Neuron (in vitro differentiated cells): ENCODE data around the gene ERFL.
A peak's percentile ranks its signal among the peaks of the same experiment; 100 is the strongest.

ENCODE experiments used
- H2AFZ ChIP-seq: one replicate; pipeline ENCODE4 v1.6.1; 2013; ENCODE audit warnings: low read depth, mild to moderate bottlenecking, inconsistent platforms, low read length, moderate library complexity
- H3K27me3 ChIP-seq: one replicate; pipeline ENCODE4 v1.6.1; 2013; ENCODE audit warnings: low read length; ENCODE audit not compliant: insufficient read depth
- H3K36me3 ChIP-seq: one replicate; pipeline ENCODE4 v1.6.1; 2013; ENCODE audit warnings: low read length; ENCODE audit not compliant: insufficient read depth
- H3K4me1 ChIP-seq: one replicate; pipeline ENCODE4 v1.6.1; 2013; ENCODE audit warnings: low read length; ENCODE audit not compliant: insufficient read depth
- H3K4me3 ChIP-seq: 2 replicates; pipeline ENCODE4 v1.5.1; 2013; ENCODE audit warnings: mild to moderate bottlenecking, low read length, moderate library complexity
- H3K9me3 ChIP-seq: one replicate; pipeline ENCODE4 v1.6.1; 2013; ENCODE audit warnings: low read length

Gene ERFL

DNA sequence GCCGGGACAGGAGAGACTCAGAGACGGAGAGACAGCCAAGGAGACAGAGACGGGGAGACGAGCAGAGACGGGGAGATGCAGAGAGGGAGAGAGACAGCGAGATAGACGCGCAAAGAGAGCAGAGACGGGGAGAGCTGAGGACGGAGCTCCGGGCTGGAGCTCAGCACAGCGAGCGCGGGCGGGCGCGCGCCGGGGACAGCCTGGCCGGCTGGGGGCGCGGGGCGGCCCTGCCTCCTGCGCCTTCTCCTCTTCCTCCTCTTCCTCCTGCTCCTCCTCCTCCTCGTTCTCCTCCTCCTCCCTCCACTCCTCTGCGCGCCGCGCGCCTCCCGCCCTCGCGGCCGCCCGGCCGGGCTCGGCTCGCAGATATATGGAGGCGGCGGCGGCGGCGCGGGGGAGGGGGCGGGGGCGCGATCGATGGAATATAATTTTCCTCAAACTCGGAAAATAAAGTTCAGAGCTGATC, at the start of gene ERFL:
Gene ERFL, minus strand, starts transcription at position 229 of the 463 bp plus-strand sequence. CDS start 15,530 bp downstream, outside the sequence.
- Histone ChIP-seq H3K36me3 (no peaks in the 10 kb centered on the region), H3K4me1 (peaks cover 10% of the 10 kb centered on the region), H2AFZ (no peak within 1 kb of the TSS), H3K27me3 (peaks cover 68% of the 10 kb centered on the region), H3K4me3 (peak within 1 kb of the TSS; percentile 39), H3K9me3 (no peaks in the 10 kb centered on the region)

DNA sequence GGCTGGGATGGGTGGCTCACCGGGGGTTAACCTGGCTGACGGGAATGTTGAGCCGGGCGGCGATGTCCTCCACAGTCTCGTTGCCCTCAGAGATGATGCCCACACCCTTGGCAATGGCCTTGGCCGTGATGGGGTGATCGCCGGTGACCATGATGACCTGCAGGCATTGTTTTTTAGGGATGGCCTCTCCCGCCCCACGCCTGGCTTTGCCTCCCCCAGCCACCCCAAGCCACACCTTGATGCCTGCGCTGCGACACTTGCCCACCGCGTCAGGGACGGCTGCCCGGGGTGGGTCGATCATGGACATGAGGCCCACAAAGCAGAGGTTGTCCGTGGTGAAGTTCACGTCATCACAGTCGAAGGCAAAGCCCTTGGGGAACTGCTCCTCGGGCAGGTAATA, 49.7 kb upstream of the ERFL start:
- no peaks in the 10 kb centered on the region for H3K27me3 ChIP-seq
- H2AFZ ChIP-seq = no peak overlapping the region
- H3K4me3 ChIP-seq = no peak overlapping the region
- peaks cover 59% of the 10 kb centered on the region for H3K36me3 ChIP-seq
- no peaks in the 10 kb centered on the region for H3K9me3 ChIP-seq
- no peaks in the 10 kb centered on the region for H3K4me1 ChIP-seq

DNA sequence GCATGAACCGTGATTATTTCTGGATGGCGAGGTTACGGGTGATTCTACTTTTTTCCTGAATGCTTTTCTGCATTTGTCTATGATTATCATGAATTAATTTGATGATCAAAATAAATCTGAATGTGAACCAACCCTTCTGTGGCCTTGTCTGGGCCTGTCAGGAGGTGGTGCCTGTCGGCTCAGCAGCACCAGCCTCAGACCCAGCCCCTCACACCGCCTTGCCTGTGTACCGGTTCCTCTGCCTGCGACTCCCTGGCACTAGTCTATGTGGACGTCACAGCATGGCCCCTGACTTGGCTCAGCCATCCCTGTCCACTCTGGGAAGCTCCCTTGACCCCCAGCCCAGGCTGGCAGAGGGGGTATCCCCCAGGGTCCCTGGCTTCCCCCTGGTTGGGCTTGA, 46.4 kb upstream of the ERFL start:
- no peaks in the 10 kb centered on the region for H3K4me1 ChIP-seq
- peaks cover 52% of the 10 kb centered on the region for H3K36me3 ChIP-seq
- no peak overlapping the region for H2AFZ ChIP-seq

DNA sequence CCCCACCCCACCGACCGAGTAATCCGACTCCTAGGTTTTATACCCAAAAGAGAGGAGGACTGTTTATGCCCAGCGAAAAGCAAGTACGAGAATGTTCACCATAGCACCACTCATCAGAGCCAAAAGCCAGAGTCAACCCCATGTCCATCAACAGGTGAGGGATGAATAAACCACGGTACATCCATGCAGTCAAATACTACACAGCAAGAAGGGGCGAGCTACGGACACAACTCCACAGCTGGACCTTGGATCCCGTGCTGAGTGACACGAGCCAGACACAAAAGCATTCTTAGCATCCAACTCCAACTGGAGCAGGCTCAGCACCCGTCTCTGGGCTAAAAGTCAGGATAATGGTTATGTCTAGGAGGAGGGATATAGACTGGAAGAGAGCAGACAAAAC, 43.1 kb upstream of the ERFL start:
- Histone ChIP-seq H3K27me3 (no peaks in the 10 kb centered on the region), H3K4me3 (no peak overlapping the region), H3K4me1 (no peaks in the 10 kb centered on the region), H2AFZ (no peak overlapping the region), H3K36me3 (peaks cover 55% of the 10 kb centered on the region), H3K9me3 (no peaks in the 10 kb centered on the region)

More for the DNA sequence above, 46.4 kb upstream of the ERFL start:
- H3K27me3 ChIP-seq = no peaks in the 10 kb centered on the region
- no peaks in the 10 kb centered on the region for H3K9me3 ChIP-seq
- H3K4me3 ChIP-seq = no peak overlapping the region

DNA sequence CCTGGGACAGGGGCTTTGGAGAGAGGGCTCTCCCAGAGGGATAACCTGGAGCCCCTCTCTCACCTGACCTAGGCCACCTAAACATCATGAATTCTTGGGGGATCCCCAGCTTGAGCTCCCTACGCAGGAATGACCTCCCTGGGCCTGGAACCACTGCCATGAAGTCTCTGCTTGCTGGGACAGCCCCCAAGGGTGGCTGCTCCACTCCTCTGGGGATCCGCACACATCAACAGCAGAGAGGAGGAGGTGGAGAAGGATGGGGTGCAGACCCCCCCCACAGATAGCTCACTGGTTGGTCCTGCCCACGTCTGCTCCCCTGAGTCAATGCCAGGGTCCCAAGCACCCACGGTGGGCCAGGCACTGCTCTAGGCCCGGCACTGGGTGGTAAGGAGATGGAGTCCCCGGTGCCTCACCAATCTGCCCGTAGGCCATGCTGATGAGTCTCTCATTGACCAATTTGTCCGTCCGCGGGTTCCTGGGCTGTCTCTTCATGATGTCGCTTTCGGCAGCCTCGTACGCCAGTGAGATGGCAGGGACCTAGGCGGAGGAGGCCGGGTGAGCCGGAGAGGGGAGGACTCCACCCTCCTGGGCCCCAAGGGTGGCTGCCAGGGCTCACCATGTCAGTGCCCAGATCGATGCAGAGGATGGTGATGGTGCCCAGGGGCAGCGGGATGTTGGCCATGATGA, 41.7 kb upstream of the ERFL start:
- Histone ChIP-seq H3K36me3 (peaks cover 50% of the 10 kb centered on the region), H2AFZ (no peak overlapping the region), H3K27me3 (no peaks in the 10 kb centered on the region), H3K4me3 (no peak overlapping the region), H3K4me1 (no peaks in the 10 kb centered on the region), H3K9me3 (no peaks in the 10 kb centered on the region)

DNA sequence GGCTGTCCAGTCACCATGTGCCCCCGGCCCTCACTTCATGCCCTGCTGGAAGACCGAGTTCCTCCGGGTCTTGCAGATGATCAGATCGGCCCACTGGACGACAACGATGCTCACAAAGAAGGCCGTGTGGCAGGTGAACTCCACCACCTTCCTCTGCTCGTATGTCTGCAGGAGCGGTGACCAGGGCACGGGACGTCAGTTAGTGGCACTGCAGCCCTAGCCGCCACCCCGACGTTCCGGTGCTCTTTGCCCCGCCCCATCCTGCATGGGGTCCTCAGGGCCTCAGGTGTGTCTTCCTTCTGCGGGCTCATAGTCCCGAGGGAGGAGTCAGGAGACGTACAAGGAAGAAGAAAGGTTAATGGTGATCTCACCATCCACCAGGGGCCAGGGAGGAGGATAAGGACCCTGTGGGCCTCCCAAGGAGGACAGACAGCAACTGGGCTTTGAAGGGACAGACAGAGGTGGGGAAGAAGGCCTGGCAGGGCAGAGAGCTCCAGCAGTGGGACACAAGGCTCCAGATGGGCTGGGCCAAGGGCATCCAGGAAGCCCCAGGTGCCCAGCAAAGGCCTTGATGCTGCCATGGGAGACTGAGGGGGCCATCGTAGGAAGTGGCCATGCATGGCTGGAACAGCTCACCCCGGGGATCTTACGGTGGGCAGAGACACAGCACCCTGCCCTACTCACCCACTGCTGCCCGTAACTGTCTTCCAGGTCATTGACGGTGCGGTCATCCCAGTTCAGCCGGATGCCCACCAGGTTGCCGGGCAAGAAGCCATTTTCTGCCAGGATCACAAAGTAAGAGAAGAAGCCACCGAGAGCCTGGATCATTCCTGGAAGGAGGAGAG, 40.7 kb upstream of the ERFL start:
- Histone ChIP-seq H3K4me1 (no peaks in the 10 kb centered on the region), H3K36me3 (peaks cover 41% of the 10 kb centered on the region), H3K9me3 (no peaks in the 10 kb centered on the region), H2AFZ (no peak overlapping the region), H3K27me3 (no peaks in the 10 kb centered on the region), H3K4me3 (no peak overlapping the region)

DNA sequence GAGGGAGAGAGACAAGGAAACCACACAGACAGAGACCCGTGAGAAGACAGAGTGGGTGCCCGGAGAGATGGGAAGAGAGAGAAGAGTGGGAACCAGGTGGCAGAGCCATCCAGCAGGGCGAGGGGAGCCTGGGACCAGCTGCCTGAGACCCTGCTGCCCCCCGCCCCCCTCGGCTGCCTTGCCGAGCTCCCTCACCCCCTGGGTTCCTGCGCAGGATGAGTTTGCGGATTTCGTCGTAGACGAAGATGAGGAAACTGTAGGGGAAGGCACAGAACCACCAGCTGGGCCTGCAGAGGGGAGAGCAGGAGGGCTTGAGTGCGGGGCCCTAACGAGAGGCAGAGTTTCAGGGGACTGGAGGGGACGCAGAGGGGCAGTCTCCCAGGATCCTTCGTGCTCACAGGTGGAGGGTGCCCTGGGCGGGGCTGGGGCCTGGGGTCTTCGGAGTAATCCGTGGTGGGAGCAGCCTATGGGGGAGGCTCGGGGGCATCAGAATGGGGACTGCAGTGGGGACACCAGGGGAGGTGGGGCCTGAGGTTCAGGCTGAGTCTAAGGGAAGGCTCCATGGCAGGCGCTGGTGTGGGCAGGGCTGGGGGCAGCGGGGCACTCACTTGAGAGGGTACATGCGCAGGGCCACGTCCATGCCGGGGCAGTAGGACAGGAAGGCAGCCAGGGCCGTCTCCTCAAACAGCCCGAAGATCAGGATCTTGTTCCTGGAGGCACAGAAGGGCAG, 39.0 kb upstream of the ERFL start:
- Histone ChIP-seq H3K9me3 (no peaks in the 10 kb centered on the region), H3K4me3 (no peak overlapping the region), H2AFZ (no peak overlapping the region), H3K27me3 (no peaks in the 10 kb centered on the region), H3K36me3 (peaks cover 28% of the 10 kb centered on the region), H3K4me1 (no peaks in the 10 kb centered on the region)

DNA sequence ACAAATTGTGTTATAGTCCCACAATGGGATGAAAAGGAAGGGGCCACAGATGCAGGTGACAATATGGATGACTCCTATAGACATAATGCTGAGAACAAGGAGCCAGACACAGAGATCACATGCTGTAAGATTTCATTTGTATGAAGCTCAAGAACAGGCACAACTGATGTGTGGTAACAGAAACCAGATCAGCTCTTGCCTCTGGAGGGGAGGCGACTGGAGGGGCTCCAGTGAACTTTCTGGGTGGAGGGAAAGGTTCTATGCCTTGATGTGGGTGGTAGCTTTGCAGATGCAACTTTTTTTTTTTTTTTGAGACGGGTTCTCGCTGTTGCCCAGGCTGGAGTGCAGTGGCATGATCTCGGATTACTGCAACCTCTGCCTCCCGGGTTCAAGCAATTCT, 36.9 kb upstream of the ERFL start:
- Histone ChIP-seq H3K36me3 (peaks cover 24% of the 10 kb centered on the region), H3K27me3 (no peaks in the 10 kb centered on the region), H2AFZ (no peak overlapping the region), H3K4me3 (no peak overlapping the region), H3K4me1 (no peaks in the 10 kb centered on the region), H3K9me3 (no peaks in the 10 kb centered on the region)

DNA sequence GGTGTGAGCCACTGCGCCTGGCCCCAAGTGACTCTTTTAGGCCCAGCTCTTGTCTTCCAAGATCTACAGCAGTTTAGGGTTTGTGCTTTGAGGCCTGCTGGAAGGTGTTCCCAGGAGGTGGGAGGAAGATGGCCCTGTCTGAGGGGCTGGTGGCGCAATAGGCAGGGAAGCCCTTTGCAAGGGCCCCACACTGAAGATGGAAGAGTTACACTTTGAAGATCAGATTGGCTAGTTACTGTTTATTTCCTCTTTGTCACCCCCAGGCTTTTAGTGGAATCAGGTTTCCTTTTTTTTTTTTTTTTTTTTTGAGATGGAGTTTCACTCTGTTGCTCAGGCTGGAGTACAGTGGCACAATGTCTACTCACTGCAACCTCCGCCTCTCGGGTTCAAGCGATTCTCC, 32.7 kb upstream of the ERFL start:
- Histone ChIP-seq H2AFZ (no peak overlapping the region), H3K36me3 (peaks cover 6% of the 10 kb centered on the region), H3K27me3 (no peaks in the 10 kb centered on the region)

DNA sequence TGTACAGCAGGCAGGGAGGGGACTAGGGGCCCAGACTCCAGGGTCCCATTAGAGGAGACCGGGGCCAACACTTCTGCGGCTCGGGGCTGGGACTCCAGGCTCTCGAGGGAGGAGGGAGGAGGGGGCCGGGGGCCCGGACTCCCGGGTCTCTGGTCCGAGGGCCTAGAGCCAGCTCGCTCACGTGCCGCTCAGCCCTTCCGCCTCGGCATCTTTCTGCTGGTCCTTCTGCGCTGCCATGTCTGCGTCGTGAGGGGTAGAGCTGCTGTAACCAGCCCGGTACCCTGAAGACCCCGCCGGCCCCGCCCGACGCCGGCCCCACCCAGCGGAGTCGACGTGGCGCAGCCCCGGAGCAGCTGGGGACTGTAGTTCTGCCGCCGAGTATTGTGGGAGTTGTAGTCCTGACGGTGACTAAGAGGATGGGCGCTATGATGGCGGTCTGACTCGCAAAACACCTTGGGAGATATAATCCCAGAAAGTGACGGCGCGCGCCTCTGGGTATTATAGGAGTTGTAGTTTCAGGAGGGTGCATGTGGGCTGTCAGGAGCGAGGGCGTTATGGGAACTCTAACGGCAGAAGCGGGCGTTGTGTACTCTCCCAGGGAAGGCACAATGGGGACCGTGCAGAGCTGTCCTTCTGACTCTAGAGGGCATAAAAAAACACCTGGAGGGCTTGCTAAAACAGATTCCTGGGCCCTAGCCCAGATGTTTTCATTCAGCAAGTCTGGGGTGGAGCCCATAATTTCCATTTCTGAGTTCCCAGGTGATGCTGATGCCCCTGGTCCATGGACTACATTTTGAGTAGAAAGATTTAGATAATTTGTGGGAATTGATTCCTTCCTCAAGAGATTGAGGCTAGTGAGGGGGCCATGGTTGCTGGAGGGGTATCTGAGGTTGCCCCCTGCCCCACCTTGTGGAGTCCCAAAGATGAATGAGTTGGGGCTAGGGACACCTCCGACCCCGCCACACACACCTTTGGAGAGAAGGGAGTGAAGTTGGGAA, 31.1 kb upstream of the ERFL start, which contains the start of gene RABAC1:
Gene RABAC1, minus strand, starts transcription at position 266 of the 998 bp plus-strand sequence. Its CDS starts 29 bp downstream, at position 237.
- peak within 1 kb of the TSS; percentile 73 for H3K4me3 ChIP-seq
- H3K4me1 ChIP-seq = peaks cover 12% of the 10 kb centered on the region

More for the DNA sequence above, 32.7 kb upstream of the ERFL start:
- no peak overlapping the region for H3K4me3 ChIP-seq
- peaks cover 12% of the 10 kb centered on the region for H3K4me1 ChIP-seq
- H3K9me3 ChIP-seq = no peaks in the 10 kb centered on the region

DNA sequence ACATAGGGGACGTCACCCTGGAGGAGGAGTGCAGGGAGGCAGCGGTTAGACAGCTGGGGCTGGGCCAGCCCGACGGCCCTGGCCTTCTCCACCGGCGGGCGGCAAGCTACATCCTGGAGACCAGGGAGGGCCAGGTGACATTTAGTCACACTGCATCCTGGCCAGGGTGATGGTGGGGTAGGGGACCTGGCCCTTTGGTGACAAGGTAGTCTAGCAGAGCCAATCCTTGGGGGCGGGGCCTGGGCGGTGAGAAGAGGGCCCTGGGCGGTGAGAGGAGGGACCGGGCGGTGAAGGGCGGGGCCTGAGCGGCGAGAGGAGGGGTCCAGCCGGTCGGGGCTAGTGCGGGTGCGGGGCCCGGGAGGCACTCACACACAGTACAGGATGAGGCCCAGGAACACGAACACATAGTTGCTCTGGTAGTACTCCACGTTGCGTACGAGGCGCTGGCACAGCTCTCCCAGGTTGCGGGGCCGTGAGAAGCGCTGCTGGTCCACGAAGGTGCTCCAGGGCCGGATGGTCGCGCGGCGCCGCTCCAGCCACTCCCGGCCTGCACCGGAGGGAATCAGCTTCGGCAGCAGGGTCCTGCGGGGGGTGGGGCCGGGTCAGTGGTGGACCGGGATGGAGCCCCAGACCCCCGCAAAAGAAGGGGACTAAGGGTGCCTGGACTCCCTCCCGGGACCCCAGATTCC, 30.3 kb upstream of the ERFL start:
- peaks cover 5% of the 10 kb centered on the region for H3K36me3 ChIP-seq
- peaks cover 12% of the 10 kb centered on the region for H3K4me1 ChIP-seq
- no peaks in the 10 kb centered on the region for H3K9me3 ChIP-seq
- H3K27me3 ChIP-seq = no peaks in the 10 kb centered on the region
- H3K4me3 ChIP-seq = peak overlapping the region; percentile 73
- H2AFZ ChIP-seq = peak overlapping the region; percentile 56

More for the DNA sequence above, 31.1 kb upstream of the ERFL start, which contains the start of gene RABAC1:
- peak within 1 kb of the TSS; percentile 56 for H2AFZ ChIP-seq
- no peaks in the 10 kb centered on the region for H3K27me3 ChIP-seq
- H3K36me3 ChIP-seq = peaks cover 5% of the 10 kb centered on the region
- no peaks in the 10 kb centered on the region for H3K9me3 ChIP-seq
